ENCODE results near the gene DDAH2.

GRCh38 chr6:31700740-31701401 is 28.2 kb downstream of the DDAH2 start:
- TF ChIP-seq CTCF (conservative IDR thresholded peaks at IDR 0.05; ENCODE audit: low read depth, low read length) (no peak), EZH2 (IDR thresholded peaks at IDR 0.05; ENCODE audit: borderline replicate concordance, low read depth, low read length, poor library complexity, severe bottlenecking) (no peak)

All from A673 (cell line).